ENCODE results near the gene PRMT7.

DNA sequence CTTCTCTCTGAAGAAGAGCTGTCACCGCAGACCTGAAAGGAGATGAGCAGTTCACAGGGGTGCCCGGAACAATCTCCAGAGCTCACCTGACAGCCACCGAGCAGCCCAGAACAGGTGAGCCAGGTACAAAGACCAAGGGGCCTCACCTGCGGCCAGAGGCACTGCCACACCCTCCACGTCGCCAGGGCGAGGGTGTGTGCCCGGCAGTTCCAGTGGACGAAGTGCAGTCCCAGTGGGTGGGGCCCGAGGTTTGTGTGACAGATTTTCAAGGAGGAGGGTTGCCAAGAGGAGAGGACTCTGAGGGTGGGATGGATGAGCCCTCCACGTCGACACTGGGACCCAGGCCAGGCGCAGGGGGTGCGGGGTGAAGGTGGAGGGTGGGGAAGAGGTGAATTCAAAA lies 75.8 kb downstream of the PRMT7 start:
- TF ChIP-seq, protein P1, sequence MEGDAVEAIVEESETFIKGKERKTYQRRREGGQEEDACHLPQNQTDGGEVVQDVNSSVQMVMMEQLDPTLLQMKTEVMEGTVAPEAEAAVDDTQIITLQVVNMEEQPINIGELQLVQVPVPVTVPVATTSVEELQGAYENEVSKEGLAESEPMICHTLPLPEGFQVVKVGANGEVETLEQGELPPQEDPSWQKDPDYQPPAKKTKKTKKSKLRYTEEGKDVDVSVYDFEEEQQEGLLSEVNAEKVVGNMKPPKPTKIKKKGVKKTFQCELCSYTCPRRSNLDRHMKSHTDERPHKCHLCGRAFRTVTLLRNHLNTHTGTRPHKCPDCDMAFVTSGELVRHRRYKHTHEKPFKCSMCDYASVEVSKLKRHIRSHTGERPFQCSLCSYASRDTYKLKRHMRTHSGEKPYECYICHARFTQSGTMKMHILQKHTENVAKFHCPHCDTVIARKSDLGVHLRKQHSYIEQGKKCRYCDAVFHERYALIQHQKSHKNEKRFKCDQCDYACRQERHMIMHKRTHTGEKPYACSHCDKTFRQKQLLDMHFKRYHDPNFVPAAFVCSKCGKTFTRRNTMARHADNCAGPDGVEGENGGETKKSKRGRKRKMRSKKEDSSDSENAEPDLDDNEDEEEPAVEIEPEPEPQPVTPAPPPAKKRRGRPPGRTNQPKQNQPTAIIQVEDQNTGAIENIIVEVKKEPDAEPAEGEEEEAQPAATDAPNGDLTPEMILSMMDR (conservative IDR thresholded peaks at IDR 0.05) = no peak
- no peak for TF ChIP-seq ZFX (IDR thresholded peaks at IDR 0.05)
